NCI-H2171 (cell line): ENCODE data around the gene MAP2K4.

Source experiments
- DNase-seq: peaks from one replicate; lab custom pipeline; 2025; lab: John Stamatoyannopoulos, UW

Gene MAP2K4

DNA sequence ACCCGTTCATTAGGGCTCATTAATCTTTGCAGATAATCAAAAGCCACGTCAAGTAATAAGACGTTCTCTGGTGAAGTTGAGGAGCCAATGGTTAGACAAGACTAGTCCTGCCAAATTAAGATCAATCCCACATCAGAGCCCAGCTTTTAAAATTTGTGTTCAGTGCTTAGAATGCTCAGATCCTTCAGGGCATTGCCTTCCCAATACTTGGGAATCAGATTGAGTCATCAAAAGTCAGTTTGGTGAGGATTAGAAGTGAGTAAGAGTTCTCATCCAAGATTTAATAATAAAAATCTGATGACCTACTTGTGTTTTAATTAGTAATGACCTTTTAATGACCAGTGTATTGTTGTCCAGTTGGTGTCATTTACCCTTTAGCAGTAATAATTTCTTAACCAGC, 19.8 kb downstream of the MAP2K4 start:
- no peak for DNase-seq

DNA sequence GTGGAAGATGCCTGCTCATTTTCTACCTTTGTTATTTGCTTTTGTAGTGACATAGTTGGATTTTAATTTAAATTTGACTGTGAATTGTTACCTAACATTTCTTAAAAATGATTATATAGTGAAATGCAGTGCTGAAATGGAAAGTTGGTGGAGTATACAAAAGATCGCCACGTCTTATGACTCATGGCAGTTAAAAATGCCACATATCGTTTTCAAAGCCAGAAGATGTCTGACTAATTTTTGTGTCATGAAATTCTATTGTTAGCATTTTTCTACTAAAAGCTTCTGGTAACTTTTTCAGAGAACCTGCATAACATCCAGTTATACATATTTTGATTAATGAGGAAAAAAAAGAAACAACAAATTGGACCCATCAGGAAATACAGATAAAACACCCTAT, 20.6 kb downstream of the MAP2K4 start:
- DNase-seq, result no peak

DNA sequence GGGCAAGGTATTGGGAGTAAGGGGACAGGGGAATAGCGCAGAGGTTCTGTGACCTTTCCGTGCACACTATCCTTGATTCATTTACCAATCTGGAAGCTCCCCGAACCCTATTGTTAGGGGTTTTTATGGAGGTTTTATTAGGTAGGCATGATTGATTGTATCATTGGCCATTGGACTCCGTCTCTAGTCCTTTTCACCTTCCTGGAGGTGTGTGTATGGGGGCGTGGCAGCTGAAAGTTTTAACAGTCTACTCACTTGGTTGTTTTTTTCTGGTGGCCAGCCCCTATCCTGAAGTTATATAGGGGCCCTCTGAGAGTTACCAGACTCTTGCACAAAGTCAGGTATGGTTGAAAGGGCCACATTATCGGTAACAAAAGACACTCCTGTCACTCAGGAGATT, 23.0 kb downstream of the MAP2K4 start:
- no peak for DNase-seq

DNA sequence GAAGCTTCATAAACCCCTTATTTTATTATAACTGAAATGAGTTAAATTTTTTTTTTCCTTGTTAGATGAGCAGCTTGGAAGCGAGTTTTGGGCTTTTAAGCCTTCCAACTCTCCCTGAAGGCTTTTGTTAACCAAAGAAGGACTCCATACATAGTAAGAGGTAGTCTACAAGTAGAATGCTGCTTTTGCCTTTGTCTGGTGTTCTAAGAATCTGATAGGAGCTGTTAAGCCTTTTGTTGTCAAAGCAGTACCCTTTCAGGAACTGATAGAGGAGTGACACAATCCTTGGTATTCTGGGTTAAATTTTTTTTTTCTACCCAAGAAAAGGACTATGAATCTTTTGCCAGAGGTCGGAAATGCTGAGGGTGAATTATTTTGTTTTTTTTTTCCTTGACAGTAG, 26.1 kb downstream of the MAP2K4 start:
- DNase-seq, result no peak

DNA sequence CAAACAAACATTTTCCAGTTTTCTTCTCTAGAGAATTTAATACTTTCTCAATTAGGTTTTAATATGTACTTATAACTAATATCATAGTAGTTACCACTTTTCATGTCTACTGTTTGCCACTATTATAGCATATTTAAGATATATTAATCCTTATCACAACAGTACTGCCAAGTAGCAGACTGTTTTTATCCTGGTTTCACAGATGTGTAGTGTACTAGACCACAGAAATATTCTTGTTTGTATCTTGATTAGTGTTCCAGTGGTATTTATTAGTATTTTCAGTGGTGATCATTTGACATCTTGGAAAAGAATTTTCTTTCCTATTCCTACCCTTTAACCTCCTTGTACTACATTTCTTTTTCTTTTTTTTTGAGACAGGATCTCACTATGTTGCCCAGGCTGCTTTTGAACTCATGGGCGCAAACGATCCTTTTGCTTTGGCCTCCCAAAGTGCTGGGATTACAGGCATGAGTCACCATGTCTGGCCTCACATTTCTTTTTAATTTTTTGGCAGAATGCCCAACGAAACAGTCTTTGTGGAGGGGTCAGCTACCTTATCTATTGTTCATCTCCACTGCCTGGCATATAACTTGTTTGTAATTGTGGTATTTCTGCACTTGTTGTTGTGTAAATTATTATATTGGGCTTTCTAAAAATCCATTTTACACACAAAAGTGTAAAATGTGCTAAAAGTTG, 27.2 kb downstream of the MAP2K4 start:
- no peak for DNase-seq

DNA sequence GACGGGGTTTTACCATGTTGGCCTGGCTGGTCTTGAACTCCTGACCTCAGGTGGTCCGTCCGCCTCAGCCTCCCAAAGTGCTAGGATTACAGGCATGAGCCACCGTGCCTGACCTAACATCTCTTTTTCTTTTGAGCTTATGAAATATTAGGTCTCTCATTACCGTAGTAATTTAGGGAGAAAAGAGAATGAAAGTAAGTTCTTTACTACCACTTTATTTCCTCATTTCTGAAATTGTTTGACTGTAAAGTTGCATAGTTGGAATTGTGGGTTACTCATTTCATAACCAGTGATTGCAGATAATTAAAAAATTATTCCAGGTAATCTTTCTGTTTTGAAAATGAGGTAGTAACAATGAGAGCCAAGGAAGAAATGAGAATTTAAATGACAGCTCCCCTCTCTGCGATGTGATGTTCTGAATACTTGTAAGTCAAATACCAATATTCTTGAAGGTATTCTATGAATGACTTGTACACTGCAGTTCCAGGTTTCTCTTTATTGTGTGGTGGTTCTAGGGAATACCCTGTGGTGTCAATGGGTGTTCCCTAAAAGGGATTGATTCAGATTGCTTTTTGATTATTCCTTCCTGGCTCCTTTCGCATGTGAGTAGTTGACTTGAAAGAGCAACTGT, 28.3 kb downstream of the MAP2K4 start:
- no peak for DNase-seq

DNA sequence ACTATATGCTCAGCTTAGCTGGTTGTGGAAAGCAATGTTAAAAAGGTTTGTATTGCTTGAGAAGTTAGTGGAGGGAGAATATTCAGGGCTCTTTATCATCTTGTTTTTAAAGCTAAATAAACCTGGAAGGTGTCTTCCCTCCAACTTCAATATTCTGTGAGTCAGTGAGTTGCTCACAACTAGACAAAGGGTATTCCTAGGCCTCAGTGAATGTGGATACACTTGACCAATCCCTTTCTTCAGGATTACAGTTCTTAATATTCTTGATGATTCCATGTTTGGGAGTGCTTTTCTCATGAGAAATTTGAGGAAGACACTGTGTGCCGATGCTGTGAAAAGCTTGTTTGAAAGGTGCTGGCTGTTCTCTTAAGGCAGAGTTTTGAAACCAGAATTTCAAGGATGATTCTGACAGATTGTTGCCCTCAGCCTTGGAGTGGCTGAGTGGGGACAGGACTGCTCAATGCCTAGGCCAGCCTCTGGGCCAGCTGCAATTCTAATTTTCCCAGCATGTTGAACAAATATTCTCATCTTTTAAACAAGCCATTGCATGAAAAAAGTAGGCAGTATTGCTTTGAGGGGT, 30.1 kb downstream of the MAP2K4 start:
- no peak for DNase-seq

DNA sequence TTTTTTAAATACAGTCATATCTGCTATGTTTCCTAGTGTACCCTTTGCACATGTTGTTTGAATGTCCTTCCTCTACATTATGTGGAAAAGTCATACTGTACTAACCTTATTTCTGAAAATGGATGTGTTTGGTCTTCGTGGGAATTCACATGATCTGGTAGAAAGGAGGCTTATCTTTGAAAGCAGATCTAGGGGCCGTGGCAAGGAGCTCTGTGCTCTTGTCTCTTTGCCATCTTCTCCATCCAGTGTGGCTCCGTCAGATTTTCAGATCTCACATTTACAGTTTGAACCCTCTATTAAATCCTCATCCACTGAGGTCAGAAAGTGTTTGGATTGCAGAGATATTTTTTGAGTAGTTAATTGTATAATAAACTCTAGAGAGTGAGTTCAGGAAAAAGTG, 32.9 kb downstream of the MAP2K4 start:
- DNase-seq, result no peak

DNA sequence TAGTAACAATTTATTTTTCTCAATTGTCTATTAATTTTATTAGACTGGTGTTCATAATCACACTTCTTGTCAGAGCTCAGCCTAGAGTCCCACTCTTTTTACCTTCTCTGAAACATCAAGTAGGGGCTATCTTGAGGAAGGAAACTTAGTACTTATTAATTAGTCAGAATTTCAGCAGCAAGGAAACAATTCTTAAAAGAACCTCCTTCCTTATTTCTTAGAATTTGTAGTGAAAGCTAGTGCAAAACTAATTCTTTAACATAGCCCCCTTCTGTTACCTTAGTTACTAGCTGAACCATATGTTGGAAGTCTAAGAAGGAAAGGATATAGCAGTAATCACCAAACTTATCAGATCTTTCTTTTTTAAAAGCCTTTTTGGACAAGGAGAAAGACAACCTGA, 35.2 kb downstream of the MAP2K4 start:
- DNase-seq, result no peak

DNA sequence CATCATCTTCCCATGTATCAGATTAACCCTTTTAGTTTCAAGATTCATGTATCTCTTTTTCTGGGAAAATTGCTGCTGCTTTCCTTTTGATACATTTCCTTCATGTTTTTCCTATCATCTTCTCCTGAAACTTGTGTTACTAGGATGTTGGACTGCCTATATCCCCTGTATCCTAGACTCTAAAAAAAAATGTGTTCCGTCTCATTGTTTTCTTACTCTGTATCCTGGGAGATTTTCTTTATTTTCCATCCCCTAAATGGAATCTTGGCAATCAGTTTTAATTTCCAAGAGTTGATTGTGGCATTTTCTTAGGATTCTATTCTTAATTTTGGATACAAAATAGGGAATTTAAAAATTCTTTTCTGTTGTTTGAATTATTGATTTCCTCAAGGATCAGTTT, 36.8 kb downstream of the MAP2K4 start:
- no peak for DNase-seq

DNA sequence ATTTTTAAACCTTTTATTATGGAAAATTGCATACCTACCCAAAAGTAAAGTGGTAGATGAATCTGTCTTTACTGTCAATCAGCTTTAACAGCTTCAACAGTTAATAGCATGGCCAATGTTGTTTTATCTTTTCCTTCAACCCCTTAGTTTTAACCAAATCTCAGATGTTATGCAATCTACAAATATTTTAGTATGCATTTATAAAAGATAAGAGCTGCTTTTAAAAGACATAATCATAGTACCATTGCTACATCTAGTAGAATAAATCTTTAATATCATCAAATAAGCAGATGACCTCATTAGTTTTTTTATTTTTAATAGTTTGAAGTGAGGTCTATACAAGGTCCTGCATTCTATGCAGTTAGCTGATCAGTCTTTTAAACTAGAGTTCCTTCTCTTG, 37.9 kb downstream of the MAP2K4 start:
- no peak for DNase-seq

DNA sequence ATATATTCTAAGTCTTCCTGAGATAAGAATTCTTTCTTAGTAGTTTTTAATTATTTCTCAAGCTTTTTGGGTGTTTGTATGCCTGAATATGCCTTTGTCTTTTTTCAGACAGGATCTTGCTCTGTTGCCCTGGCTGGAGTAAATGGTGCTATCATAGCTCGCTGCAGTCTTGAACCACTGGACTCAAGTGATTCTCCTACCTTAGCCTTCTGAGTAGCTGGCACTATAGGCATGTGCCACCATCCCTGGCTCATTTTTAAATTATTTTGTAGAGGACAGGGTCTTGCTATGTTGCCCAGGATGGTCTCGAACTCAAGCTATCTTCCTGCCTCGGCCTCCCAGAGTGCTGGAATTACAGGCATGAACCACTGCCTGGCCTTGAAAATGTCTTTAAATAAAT, 41.6 kb downstream of the MAP2K4 start:
- no peak for DNase-seq

DNA sequence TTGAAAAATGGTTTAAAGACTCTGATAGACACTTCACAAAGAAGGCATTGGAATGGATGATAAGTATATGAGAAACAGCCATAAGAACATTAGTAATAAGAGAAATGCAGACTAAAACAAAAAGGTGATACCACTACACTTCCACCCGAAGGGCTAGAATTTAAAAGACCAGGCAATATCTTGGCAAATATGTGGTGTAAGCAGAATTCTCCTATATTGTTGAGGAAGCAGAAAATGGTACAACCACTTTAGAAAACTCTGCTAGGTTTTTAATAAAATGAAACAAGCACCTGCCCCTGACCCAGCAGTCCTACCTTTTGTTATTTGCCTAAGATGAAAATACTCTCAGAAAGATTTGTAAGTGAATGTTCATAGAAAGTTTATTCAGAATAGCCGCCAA, 43.7 kb downstream of the MAP2K4 start:
- no peak for DNase-seq

DNA sequence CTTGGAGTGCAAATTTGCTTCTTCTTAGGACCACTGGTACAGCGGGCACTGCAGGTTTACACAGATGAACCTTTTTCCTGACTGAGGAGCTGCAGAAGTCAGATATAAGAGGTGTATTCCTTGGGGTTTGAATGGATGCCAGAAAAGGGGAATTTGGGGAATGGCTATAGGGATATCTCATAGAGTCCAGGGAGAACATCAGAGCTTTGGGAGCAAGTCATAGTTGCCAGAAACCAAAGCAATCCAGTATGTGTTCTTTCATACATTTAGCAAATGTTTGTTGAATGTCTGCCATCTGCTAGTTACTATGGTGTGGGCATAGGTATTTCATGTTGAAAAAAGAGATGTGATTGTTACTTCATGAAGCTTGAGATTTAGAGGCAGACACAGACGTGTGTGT, 46.8 kb downstream of the MAP2K4 start:
- DNase-seq, result no peak

DNA sequence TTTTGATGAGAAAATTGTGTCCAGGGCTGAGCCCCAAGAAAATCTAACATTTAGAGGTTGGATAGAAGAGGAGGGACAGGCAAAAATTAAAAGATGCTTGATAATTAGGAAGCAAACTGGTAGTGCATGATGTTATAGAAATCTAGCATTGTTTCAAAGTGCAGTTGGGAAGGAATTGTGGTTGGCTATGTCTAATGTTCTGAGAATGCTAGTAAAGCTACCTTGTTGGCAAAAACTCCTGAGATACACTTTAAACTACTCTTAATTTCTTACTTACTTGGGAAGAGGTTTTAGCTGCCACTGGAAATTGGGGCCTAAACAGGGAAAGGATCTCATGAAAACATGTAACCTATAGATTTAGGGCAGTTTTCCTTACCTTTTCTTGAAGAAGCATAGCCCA, 48.3 kb downstream of the MAP2K4 start:
- no peak for DNase-seq

DNA sequence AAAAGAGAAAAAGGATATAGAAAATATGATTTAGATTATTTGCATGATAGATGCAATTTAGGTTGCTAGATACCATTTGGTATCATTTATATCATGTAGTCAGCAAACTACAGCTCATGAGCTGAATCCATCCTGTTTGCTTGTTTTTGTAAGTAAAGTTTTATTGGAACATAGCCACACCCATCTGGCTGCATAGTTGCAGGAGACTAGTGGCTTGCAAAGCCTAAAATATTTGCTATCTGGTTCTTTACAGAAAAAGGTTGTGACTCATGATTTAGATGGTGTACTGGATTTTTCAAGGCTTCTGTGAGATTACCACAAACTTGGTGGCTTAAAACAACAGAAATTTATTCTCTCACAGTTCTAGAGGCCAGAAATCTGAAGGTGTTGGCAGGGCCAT, 49.9 kb downstream of the MAP2K4 start:
- DNase-seq, result no peak

DNA sequence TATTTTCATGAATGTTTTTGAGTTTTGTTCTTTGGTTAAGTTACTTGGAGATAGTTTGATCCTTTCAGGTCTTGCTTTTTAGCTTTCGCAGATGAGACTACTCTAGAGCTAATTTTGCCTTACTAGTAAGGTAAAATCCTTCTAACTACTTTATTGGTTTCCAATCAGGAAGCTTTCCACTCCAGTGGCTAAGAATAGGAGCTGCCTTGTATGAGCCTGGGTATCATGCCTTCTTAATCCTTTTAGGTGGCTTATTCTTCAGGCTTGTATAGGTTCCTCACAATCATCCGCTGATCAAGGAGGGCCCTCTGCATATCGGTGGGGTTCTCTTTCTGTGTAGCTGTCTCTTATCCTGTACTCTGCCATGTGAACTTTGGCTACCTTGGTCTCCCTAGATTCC, 53.7 kb downstream of the MAP2K4 start:
- DNase-seq, result no peak

DNA sequence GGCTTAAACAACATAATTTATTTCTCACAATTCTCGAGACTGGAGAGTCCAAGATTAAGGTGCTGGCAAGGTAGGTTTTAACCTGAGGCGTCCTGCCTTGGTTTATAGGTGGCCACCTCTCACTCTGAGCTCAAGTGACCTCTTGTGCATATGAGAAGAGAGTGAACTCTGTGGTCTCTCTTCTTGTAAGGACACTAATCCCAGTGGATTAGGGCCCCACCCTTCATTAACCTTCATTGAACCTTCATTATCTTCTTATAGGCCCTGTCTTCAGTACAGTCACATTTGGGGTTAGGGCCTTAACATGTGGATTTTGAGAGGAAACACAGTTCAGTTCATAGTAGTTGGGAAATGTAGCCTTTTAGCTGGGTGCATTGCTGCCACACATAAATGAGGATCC, 57.1 kb downstream of the MAP2K4 start:
- DNase-seq, result no peak

DNA sequence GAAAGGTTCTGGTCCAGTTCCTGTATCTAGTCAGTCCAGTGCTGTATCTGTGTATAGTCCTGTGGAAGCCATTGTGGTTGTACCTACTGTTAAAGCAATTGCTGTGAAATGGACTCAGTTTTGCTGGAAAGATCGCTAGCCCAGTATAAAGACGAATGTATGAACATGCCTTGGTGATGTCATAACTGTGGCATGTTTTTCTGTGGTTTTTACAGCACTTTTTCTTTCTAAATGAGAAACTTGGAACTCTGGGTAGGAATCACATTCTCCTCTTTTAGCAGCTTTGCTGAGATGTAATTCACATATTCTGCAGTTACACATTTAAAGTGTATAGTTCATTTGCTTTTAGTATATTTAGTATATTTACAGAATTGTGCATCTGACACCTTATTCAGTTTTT, 58.1 kb downstream of the MAP2K4 start:
- DNase-seq, result no peak

DNA sequence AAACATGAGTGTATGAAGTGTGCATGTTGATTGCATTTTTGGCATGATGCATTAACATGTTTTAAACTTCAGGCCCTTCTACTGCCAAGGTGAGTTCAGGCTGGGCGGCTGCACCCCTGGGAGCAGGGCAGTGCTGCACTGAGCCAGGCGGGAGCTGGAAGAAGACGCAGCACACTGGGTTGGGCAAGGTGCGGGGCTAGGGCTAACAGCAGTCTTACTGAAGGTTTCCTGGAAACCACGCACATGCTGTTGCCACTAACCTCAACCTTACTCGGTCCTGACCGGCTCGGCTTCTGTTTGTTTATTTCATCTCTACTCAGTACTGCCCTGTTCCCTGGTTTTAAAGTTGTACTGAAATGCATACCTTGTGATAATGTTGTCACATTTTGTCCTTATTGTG, 61.0 kb downstream of the MAP2K4 start:
- DNase-seq, result no peak

DNA sequence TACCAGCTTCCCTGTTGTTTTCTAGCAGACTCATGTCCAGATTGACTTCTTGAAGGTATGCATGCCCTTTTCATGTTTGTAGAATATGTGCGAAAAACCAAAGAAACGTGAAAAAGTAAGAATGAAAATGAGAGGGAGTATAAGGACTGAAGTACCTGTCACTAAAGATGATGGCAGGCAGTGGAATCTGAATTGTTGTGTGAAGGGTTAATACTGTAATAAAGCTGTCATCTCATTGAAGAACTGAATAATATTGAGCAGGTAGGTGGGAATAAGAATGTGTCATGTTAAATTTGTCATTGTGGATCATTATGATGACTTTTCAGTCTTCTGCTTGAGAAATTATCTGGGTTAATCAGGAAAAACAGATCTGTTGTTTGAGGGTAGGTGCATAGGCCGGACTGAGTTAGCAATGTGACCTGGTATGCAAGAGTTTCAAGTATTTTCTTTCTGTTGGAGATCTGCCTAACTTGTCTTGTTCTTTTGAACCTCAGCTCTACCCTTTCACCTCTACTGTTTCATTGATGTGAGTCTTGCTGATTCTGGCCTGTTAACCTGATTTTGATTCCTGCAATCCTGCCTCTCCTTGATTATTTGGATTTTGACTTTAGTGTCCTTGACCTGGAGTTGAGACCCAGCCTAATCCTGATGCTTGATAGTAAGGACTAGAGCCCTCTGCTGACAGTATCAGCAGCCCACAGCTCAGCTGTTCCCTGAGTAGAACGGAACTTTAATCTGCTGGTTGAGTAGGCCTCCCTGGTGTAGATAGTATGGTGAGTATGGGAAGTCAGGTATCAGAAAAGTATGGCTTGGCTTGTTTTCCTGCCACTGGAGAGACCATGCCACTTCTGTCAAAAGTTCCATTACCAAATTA, 64.6 kb downstream of the MAP2K4 start:
- DNase-seq, result no peak

DNA sequence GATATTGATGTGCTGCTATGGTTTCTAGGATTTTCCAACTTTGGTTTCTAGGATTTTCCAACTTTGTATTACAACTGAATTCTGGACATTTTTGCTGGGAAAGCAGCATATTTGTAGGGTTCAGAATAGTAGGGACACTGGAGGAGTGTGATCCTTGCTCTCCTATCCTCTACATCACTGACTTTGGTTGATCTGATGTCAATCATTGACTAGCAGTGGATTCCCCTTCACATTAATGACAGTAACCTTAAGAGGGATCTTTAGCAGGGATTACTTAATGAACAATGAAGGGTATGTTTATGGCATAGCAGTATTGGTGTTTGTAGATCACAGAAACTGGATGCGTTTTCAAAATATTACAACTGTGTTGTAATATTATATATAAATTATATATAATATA, 67.4 kb downstream of the MAP2K4 start:
- no peak for DNase-seq

DNA sequence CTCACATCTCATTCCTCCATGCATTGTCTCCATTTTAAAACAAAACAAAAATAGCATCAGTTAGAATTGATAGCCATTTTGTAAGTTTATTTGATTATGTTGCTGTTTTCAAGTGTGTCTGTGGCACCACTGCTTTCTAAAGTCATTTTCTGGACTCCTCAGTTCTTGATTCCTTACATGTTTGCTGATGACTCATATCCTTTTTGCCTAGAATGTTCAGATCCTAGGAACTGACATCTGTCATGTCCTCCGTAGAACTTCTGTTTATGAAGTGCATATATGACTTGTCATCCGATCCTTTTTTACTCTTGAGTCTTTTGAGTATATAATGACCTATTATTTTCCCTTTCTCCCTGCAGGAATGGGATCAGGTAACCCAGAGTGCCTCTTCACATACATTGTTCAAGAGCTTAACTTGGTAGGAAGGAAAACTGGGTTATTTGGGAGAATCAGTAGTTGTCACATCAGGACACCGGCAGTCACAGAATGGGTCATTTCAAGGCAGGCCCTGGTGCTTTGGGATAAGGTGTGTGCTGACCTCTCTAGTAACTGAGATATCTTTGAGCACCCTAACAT, 69.2 kb downstream of the MAP2K4 start:
- no peak for DNase-seq
